Activated naive CD4-positive, alpha-beta T cell (primary cell): ENCODE measurements around the gene TAS1R3.

ENCODE experiments used
- DNase-seq, 4 experiments: peaks; one replicate each; lab custom pipeline; 2025; lab: John Stamatoyannopoulos, UW

Gene TAS1R3

DNA sequence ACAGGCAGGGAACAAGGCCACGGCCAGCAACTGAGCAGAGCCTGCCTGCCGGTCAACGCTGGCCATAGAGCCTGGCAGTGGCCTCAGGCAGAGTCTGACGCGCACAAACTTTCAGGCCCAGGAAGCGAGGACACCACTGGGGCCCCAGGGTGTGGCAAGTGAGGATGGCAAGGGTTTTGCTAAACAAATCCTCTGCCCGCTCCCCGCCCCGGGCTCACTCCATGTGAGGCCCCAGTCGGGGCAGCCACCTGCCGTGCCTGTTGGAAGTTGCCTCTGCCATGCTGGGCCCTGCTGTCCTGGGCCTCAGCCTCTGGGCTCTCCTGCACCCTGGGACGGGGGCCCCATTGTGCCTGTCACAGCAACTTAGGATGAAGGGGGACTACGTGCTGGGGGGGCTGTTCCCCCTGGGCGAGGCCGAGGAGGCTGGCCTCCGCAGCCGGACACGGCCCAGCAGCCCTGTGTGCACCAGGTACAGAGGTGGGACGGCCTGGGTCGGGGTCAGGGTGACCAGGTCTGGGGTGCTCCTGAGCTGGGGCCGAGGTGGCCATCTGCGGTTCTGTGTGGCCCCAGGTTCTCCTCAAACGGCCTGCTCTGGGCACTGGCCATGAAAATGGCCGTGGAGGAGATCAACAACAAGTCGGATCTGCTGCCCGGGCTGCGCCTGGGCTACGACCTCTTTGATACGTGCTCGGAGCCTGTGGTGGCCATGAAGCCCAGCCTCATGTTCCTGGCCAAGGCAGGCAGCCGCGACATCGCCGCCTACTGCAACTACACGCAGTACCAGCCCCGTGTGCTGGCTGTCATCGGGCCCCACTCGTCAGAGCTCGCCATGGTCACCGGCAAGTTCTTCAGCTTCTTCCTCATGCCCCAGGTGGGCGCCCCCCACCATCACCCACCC, at the start of gene TAS1R3:
Gene TAS1R3 (plus strand): TSS at position 213 of the 898 bp plus-strand sequence. CDS start 66 bp downstream, at position 279.
- no peak for DNase-seq

DNA sequence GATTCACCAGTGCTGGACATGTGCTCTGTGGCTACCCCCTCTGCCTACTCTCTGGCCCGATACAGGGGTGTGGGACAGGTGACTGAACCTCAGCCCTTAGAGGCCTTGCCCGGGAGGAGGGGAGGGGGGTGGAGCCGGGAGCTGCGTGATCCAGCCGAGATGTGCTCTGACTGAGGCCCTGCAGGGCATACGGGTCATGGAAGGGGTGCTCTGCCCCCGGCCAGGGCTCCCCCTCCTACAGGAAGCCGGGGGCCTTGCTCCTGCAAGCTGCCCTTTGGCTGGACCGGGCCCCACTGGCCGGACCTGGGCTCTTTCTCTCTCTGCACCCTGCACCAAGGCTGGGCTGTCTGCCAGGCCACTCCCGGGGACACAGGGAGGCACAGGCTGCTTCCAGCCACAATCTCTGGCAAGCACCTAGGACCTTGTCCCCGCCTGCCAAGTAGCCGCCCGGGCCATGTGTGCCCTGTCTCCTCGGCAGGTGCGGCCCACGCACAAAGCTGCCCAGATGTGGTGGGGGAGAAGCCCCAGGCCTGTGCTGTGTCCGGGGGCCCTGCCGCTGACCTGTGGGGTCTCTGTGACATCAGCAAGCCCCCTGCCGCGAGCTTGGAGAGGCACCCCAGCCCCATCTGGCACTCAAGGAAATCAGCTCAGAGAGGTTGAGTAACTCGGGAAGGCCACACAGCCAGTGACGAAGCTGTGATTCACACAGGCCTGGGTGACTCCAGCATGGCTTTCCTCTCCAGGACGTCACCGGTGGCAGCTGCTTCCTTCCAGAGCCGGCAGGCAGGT, 49.4 kb upstream of the TAS1R3 start:
- DNase-seq = no peak

DNA sequence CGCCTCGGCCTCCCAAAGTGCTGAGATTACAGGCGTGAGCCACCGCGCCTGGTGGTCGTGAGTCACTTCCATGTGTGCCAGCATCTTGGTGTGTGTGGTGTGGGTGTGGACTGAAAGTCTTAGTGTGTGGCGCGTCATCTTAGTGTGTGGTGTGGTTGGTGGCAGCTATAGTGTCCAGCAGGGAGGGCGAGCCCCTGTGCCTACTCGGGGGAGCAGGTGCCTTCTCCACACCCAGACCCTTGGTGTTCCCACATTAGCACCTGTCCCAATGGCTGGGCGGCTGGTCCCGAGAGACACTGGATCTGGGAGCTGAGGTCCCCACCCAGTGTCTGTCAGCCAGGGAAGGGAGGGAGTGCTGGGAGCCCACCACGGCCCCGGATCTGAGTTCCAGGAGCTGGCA, 48.1 kb upstream of the TAS1R3 start:
- no peak for DNase-seq

DNA sequence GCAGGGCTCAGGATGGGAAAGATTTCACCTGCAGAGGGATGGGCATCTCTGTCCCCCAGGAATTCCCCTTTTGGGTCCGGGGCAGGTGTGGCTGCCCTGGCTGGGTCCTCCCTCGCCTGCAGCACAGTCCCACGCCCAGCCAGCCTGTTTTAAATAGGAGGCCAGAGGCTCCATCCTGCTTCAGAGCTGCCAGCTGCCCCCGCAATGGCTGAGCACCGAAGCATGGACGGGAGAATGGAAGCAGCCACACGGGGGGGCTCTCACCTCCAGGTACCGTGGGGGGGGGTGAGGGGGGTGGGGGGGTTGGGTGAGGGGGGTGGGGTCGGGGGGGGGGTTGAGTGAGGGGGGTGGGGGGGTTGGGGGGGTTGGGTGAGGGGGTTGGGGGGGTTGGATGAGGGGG, 47.3 kb upstream of the TAS1R3 start:
- no peak for DNase-seq

DNA sequence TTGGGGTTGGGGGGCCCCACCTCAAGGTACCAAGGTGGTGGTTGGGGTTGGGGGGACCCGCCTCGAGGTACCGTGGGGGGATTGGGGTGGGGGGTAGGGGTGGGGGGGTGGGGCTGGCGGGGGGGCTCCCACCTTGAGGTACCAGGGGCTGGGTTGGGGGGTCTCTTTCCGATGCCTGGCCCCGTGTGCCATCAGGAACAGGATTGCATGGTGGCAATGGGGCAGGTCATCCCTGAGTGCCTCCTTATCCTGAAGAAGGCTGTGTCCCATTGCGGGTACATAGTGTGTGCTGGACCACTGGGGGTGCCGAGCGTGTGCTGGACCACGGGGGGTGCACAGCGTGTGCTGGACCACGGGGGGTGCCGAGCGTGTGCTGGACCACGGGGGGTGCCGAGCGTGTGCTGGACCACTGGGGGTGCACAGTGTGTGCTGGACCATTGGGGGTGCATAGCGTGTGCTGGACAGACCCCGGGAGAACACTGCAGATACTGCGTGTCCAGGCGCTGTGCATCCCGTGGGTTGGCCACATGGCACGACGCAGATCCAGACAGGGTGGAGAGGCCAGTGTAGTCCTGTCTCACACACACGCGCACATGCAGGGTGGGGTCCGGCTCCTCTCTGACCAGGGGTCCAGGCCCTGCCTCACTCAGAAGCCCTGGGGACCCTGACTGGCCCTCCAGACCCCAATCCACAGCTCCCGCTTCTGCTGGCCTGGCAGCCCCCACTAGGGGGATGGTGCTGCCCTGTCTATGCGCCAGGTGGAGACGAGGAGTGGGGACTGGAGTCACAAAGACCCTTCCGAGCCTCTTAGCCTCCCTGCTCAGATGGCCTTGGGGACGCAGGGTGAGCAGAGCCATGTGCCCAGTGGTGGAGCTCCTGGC, 46.6 kb upstream of the TAS1R3 start:
- DNase-seq = no peak

DNA sequence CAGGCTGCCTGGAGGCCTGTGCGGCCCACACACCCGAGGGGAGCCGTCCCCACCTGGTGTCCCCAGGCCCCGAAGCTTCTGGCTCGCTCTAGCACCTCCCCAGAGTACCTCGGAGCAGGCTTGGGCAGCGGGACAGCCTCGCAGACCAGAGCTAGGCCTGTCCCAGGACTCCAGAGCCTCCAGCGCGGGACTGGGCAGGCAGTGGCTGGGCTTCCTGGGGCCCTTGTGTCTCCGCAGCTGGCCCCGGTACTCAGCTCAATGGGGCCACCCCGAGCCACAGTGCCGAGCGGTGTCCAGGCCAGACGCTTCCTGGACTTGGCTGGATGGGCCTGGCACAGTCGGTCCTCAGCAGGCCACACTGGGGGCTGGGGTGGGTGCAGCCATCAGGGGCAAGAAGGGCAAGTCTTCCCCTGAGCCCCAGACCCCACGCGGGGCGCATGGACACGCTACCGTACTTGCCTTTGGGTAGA, 45.9 kb upstream of the TAS1R3 start:
- DNase-seq = no peak

DNA sequence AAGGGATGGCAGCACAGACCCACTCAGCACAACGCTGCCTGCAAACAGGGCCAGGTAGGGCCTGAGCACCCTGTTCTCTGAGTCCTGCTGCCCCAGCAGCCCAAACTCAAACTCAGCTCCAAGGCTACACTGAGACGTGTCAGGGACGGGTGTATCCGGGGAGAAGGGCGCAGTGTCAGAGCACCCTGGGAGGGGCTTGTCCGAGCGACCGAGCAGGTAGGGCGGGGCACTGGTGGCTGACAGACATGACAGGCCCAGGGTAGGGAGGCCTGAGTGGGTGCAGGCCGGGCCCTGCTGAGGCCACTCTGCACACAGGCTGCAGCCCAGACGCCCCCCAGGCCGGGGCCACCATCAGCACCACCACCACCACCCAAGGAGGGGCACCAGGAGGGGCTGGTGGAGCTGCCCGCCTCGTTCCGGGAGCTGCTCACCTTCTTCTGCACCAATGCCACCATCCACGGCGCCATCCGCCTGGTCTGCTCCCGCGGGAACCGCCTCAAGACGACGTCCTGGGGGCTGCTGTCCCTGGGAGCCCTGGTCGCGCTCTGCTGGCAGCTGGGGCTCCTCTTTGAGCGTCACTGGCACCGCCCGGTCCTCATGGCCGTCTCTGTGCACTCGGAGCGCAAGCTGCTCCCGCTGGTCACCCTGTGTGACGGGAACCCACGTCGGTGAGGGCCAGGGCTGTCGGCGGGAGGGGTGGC, 45.3 kb upstream of the TAS1R3 start:
- no peak for DNase-seq

DNA sequence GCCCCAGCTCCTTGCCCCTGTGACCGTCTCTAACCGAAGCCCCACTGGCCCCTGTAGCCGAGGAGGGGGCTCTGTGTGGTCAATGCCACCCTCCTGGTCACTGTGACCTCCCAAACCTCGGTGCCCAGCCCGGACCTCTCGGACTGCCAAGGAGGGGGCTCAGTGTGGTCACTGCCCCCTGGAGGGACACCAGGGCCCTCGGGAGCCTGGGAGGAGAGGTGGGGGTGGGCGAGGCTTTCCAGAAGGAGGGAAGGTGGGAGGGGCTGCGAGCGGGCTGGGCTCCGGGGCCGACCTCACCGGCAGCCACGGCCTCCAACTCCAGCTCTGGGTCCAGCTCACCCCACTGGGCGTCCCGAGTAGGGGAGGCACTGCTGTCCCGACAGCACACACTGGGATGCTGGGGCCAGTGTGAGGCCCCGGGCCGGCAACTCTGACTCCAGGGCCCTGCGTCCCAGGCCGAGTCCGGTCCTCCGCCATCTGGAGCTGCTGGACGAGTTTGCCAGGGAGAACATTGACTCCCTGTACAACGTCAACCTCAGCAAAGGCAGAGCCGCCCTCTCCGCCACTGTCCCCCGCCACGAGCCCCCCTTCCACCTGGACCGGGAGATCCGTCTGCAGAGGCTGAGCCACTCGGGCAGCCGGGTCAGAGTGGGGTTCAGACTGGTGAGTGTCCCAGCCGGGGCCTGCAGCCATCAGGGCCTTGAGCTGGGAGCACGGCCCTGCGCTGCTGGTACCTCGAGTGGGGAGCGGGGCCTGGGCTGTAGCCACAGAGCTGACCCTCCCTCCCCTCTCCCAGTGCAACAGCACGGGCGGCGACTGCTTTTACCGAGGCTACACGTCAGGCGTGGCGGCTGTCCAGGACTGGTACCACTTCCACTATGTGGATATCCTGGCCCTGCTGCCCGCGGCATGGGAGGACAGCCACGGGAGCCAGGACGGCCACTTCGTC, 44.5 kb upstream of the TAS1R3 start:
- no peak for DNase-seq

DNA sequence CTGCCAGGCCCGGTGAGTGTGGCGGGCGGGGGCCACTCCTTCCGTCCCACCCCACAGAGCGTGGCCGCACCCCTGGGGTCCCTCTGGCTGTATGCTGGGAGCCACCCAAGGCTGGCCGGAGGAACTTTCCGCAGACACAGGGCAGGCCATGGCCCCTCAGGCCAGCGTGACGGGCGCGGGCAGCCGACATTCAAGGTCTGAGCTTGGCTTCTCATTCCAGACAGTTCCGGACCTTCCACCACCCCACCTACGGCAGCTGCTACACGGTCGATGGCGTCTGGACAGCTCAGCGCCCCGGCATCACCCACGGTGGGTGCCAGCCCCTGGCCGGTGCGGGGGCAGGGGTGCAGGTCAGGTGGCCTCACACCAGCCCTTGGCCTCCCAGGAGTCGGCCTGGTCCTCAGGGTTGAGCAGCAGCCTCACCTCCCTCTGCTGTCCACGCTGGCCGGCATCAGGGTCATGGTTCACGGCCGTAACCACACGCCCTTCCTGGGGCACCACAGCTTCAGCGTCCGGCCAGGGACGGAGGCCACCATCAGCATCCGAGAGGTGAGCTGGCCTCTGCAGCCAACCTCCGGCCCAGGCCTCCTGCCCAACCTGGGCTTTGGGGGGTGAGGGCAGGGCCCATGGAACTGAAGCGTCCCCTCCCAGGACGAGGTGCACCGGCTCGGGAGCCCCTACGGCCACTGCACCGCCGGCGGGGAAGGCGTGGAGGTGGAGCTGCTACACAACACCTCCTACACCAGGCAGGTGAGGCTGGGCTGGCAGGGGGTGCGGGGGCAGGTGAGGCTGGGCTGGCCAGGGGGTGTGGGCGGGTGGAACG, 43.6 kb upstream of the TAS1R3 start:
- DNase-seq = no peak

DNA sequence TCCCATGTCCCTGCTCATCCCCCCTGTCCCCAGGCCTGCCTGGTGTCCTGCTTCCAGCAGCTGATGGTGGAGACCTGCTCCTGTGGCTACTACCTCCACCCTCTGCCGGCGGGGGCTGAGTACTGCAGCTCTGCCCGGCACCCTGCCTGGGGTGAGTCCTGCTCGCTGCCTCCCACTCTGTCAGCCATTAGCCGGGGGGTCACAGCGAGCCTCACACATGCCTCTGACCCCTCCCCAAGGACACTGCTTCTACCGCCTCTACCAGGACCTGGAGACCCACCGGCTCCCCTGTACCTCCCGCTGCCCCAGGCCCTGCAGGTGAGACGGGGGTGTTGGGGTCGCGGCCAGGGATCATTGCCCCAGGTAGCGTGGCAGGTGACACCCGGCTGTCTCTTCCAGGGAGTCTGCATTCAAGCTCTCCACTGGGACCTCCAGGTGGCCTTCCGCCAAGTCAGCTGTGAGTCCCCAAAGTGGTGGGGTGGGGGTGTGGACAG, 40.8 kb upstream of the TAS1R3 start:
- peak; percentile 27 to 49 (median 36) for DNase-seq

DNA sequence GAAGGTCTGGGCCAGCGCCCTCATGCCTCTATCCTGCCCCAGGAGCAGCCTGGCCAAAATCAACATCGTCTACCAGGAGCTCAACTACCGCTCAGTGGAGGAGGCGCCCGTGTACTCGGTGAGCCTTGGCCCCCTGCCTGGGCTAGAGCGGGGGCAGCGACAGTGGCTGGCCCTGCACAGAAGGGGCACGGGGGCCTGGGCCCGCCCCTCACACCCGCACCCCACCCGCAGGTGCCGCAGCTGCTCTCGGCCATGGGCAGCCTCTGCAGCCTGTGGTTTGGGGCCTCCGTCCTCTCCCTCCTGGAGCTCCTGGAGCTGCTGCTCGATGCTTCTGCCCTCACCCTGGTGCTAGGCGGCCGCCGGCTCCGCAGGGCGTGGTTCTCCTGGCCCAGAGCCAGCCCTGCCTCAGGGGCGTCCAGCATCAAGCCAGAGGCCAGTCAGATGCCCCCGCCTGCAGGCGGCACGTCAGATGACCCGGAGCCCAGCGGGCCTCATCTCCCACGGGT, 40.0 kb upstream of the TAS1R3 start:
- DNase-seq = no peak

DNA sequence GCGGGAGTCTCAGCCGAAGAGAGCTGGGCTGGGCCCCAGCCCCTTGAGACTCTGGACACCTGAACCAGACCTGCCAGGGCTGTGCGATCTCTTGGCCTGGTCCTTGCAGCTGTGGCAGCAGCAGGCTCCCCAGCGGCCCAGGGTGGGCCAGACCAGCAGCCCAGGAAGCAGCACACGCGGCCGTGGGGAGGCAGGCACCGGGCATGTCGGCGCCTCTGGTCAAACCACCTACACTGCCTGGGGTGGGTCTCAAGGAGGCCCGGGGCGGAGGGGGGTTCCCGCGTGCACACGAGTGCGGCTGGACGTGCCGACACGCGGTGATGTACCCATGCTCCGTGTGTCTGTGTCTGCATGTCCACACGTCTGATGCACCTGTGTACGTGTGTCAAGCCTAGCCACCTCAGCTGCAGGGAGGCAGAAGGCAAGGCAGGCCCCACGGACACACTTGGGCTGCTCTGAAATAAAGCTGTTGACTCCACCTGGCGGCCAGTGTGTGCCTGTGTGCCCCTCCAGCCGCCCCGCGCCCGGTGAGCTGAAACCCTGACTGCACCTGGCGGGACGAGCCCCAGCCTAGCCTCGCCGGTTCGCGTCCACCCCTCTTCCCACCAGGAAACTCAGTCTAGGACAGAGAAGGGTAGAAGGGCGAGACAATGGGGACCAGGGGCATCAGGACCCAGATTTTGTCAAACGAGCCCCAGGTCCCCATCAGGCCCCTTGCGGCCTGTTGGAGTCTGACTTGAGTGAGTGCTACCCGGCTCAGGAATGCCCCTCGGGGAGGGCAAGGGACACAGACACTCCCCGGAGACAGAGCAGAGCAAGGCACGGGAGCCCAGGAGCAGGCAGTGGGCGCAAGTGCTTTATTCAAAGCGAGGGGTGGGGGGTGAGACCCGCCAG, 39.3 kb upstream of the TAS1R3 start:
- DNase-seq = peak in 2 of 4 experiments; percentile 42 to 50

DNA sequence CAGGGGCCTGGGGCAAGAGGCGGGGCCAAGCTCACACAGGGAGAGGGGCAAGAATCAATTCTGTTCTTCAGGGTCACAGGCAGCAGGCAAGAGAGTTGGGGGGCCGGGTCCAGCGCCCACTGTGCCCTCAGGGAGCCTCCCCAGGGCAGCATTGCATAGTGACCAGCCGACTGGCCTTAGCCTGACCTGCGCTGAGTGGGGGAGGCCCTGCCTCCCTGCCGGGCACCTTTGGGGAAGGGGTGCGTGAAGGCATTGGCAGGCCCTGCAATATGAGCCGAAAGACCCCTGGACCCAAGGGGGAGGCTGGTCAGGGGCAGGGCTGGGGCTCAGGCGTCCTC, 38.7 kb upstream of the TAS1R3 start:
- no peak for DNase-seq

DNA sequence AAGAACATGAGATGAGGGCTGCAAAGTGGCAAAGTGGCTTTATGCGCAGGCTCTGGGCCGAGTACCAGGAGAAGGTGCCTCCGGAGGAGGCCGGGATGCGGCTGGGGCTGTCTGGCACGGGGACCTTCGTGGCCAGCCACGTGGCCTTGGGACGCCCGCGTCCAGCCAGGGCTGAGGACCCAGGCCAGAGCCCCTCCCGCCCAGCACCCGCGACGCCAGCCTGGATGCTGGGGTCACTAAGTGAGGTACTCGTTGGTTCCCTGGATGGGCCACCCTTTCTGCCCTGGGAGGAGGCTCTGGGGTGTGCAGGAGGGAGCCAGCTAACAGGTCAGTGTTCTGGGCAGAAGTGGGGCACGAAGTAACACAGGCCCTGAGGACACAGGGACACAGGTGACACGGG, 38.2 kb upstream of the TAS1R3 start:
- DNase-seq = no peak

DNA sequence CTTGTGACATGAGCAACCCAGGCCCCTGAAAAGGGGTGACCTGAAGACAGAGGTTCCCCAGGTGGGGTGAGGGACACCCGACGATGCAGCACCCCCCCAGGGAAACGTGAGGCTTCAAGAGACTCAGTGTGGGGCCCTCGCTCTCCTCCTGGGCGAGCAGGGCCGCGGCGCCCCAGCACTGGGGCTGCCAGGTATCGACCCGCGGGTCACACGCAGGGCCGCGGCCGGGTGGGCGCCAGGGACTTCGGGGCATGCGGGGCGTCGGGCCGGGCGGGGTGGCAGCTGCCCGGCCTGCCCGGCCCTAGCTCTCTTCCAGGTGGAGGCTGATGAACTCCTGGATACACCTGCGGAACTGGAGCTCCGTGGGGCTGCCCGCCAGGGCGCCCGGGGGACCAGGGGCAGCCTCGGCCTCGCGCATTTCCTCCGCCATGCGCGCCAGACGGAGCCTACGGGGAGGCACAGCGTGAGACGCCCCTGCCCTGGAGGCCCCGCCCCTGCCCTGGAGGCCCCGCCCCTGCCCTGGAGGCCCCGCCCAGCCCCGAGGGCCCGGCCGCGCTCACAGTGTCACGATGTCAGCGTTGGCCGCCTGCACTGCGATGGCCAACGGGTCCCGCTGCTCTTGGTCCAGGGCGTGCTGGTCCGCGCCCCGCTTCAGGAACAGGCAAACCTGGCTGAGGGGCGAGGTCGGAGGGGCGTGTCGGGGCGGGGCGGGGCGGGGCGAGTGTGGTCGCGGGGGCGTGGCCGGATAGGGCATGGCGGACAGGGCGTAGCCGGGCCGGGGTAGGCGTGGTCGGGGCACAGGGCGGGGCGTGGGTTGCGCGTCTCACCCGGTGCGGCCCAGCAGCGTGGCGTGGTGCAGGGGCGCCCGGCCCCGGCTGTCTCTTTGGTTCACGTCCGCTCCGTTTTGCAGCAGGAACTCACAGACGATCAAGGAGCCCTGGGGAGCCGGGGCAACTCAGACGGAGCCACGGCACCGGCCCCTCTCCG, 37.5 kb upstream of the TAS1R3 start:
- DNase-seq = no peak

DNA sequence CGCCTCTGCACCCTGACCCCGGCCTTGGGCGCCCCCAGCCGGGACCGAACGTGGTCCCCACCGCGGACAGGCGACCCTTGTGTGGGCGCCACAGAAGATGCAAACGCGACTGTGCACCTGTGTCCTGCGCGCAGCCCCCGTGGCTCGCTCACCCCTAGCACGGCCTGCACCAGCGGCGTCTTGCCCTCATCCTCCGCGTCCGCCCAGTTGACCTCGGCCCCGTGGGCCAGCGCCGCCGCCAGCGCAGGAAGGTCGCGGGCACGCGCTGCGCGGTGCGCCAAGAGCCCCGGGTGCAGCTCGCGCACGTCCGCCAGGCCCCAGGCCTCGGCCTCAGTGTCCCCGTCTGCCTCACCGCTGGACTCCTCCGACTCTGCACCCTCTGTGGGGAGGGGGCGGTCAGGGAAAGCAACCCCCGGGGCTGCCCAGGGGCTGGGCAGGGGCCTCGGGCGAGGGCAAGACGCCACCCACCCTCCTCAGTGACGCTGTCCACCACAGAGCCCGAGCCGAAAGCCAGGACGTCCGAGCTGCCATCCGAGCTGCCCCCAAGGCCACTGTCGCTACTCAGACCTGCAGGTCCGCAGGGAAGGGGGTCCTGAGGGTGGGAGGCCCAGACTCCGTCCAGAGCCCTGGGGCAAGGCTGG, 36.7 kb upstream of the TAS1R3 start:
- no peak for DNase-seq
